Measurements from ENCODE around the gene ACMSD. TPM values are rescaled to one million over a fixed set of nuclear protein-coding genes. Genes with fewer than 3 reads are reported as not detected.

The ACMSD gene
- total and polyA plus RNA-seq, 2 of the 13 experiments (the other 11 are each of a cell fraction or from before 2014, with no cell fraction given), result not detected

- TF ChIP-seq CHCHD3 (CRISPR knock-in tag; IDR thresholded peaks at IDR 0.05) (no peak), TCF12 (IDR thresholded peaks at IDR 0.05) (no peak), TCF12 (CRISPR knock-in tag; IDR thresholded peaks at IDR 0.05) (peak; percentile 94), ZNF577 (CRISPR knock-in tag; IDR thresholded peaks at IDR 0.05; ENCODE audit: borderline replicate concordance, low read depth) (no peak), FOXA1 (IDR thresholded peaks at IDR 0.05) (no peak), FOXA1 (CRISPR knock-in tag; IDR thresholded peaks at IDR 0.05) (no peak), ARID4A (CRISPR knock-in tag; IDR thresholded peaks at IDR 0.05; ENCODE audit: borderline replicate concordance) (peak; percentile 85), ZNF704 (CRISPR knock-in tag; IDR thresholded peaks at IDR 0.05; ENCODE audit: borderline replicate concordance) (0 out of 2 replicates have a peak, but pooled peaks have one; percentile 62), KLF16 (CRISPR knock-in tag; IDR thresholded peaks at IDR 0.05) (peak in 1 of 2 experiments; percentile 98; a peak in 3 of 4 replicates), ZMAT3 (CRISPR knock-in tag; conservative IDR thresholded peaks at IDR 0.05) (no peak; the same call in none of the 2 replicates), TFDP1 (CRISPR knock-in tag; IDR thresholded peaks at IDR 0.05; ENCODE audit: borderline replicate concordance) (peak; percentile 87; the same call in 1 of the 2 replicates), THAP8 (CRISPR knock-in tag; IDR thresholded peaks at IDR 0.05; ENCODE audit: borderline replicate concordance) (peak; percentile 66; the same call in 1 of the 2 replicates), ZNF343 (CRISPR knock-in tag; IDR thresholded peaks at IDR 0.05) (0 out of 2 replicates have a peak, but pooled peaks have one; percentile 51), STAT5B (CRISPR knock-in tag; IDR thresholded peaks at IDR 0.05) (0 out of 2 replicates have a peak, but pooled peaks have one; percentile 70), ZNF747 (CRISPR knock-in tag; IDR thresholded peaks at IDR 0.05; ENCODE audit: borderline replicate concordance) (peak; percentile 90; the same call in 1 of the 2 replicates), EEA1 (CRISPR knock-in tag; IDR thresholded peaks at IDR 0.05; ENCODE audit: borderline replicate concordance) (no peak; the same call in 1 of the 2 replicates), ZNF441 (CRISPR knock-in tag; IDR thresholded peaks at IDR 0.05; ENCODE audit: borderline replicate concordance) (peak; percentile 84), MLLT10 (CRISPR knock-in tag; IDR thresholded peaks at IDR 0.05) (no peak), BHLHE40 (IDR thresholded peaks at IDR 0.05; ENCODE audit: low read length) (peak; percentile 80), MXI1 (IDR thresholded peaks at IDR 0.05; ENCODE audit: borderline replicate concordance, low read depth, low read length) (peak; percentile 81; the same call in 2 of the 3 replicates), NFYC (CRISPR knock-in tag; IDR thresholded peaks at IDR 0.05) (peak; percentile 53)
These were observed 80.3 kb downstream of the ACMSD start, which contains the start of gene CCNT2 (continued) for GRCh38 chr2:134918526-134919340.
